Tibial nerve (tissue), 4 donors: Measurements from ENCODE around the gene TMEFF2.

Source experiments
- EP300 ChIP-seq, 2 donors: sonication (generic); formaldehyde crosslinking; IDR thresholded peaks; one replicate each; pipeline ENCODE4 v1.6.1; 2017; ENCODE audit warnings: antibody characterized with exemption in 2 of 2, mild to moderate bottlenecking in 1 of 2
- POLR2A ChIP-seq, 2 donors: fragments of 450-650 bp; IDR thresholded peaks; one replicate each; pipeline ENCODE4 v1.6.1; 2017; ENCODE audit warnings: antibody characterized with exemption in 2 of 2, mild to moderate bottlenecking in 2 of 2, moderate library complexity in 2 of 2
- TF ChIP-seq, protein P1 (sequence below), 5 experiments: fragments of 200-600 bp in 3 of 5; fragments of 450-650 bp in 2 of 5; sonication (generic) in 3 of 5; IDR thresholded peaks; one replicate each; pipeline ENCODE4 v1.5.1; 2016 to 2019; ENCODE audit warnings: antibody characterized with exemption in 5 of 5, mild to moderate bottlenecking in 3 of 5, moderate library complexity in 2 of 5

DNA sequence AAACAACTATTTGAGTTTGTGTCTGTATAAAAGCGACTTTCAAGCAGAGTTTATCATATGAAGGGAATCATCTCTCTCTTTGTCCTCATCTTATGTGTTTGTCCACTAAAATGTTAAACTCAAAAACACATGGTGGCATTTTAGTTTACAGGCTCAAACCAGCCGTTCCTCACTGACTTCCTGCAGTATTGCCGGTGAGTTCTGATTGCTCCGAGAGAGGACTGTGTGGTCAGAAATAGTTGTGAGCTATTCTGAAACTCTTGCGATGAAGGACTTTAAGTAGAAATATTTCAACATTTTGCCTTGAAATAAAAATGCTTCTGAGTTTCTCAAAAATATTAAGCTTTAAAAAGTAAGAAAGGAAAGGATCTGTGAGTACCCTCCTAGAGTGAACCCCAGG is 184.7 kb downstream of the TMEFF2 start:
- no peak for TF ChIP-seq EP300 (IDR thresholded peaks at IDR 0.05)
- TF ChIP-seq, protein P1, sequence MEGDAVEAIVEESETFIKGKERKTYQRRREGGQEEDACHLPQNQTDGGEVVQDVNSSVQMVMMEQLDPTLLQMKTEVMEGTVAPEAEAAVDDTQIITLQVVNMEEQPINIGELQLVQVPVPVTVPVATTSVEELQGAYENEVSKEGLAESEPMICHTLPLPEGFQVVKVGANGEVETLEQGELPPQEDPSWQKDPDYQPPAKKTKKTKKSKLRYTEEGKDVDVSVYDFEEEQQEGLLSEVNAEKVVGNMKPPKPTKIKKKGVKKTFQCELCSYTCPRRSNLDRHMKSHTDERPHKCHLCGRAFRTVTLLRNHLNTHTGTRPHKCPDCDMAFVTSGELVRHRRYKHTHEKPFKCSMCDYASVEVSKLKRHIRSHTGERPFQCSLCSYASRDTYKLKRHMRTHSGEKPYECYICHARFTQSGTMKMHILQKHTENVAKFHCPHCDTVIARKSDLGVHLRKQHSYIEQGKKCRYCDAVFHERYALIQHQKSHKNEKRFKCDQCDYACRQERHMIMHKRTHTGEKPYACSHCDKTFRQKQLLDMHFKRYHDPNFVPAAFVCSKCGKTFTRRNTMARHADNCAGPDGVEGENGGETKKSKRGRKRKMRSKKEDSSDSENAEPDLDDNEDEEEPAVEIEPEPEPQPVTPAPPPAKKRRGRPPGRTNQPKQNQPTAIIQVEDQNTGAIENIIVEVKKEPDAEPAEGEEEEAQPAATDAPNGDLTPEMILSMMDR (IDR thresholded peaks at IDR 0.05), result no peak
- TF ChIP-seq POLR2A (IDR thresholded peaks at IDR 0.05), result no peak
